Medulla oblongata (tissue), 1 donor: ENCODE results near the gene EFR3B.
A peak's percentile ranks its signal among the peaks of the same experiment; 100 is the strongest.
"Not testable (repeated sequence)": the region's sequence is repeated elsewhere in the genome, so short reads cannot be mapped to it uniquely, and the experiment has no call there.

Experiments
- DNase-seq: peaks from one replicate; pipeline ENCODE4 v3.0.0-alpha.2; 2015; ENCODE audit errors: extremely low spot score

The EFR3B gene

DNA sequence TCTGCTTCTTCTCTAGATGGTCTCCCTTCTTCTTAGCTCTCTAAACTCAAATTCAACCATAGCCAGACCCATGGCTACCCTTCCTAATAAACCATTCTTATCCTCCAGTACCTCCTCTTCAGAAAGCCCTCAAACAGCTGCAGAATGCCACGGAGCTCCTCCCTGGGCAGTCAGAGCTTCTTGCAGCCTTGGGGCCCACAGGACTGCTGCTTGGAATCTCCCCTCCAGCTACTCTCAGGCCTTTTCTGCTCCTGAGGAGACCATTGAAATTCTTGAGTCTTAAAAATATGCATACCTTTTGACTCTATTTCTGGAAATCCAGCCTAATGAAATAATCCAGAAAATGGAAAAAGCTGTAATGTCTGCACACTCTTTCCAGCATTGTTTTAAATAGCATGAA lies 30.7 kb downstream of the EFR3B start:
- DNase-seq = no peak

DNA sequence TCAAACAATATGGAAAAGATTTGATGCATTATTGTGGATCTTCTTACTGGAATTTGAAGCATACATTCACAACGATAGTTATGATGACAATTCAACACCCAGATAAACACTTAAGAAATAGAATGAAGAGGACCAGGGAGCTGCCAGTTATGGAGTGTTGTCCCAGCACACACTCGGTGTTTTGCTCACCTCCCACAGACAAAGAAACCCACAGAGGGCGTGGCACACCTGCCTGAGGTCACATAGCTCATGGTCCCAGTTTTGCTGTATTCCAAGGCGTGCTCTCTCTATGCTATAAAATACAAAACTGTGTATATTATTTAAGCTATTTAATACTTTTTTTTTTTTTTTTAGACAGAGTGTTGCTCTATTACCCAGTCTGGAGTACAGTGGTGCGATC lies 31.1 kb downstream of the EFR3B start:
- no peak for DNase-seq

DNA sequence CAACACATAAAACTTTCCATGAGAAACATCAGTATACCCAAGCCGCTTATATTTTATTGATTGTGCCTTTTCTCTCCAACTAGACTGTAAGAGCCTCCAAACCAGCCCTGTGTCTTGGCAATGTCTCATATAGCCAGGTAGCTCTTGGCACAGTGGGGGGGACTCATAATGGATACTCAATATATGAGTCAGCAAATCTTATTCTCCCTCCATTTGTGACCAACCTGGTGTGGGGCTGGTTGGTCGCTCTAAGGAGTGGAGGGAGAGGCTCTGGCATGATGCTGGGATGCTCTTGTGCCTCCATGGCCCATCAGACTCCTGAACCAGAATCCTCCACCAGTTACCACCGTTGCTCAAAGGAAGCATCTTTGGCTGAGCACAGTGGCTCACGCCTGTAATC lies 32.0 kb downstream of the EFR3B start:
- DNase-seq = no peak

DNA sequence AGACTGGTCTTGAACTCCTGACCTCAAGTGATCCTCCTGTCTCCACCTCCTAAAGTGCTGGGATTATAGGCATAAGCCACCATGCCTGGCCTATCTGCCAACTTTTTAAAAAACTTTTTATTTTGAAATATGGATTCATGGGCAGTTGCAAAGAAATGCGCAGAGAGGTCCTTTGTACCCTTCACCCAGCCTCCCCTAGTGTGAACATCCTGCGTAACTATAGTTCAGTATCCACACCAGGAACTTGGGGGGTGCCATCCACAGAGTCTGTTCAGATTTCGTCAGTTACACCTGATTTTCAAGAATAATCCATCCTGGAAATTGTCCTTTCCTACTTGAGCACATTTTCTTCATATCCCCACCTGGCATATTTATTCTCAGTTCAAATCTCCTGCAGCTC lies 33.0 kb downstream of the EFR3B start:
- no peak for DNase-seq

DNA sequence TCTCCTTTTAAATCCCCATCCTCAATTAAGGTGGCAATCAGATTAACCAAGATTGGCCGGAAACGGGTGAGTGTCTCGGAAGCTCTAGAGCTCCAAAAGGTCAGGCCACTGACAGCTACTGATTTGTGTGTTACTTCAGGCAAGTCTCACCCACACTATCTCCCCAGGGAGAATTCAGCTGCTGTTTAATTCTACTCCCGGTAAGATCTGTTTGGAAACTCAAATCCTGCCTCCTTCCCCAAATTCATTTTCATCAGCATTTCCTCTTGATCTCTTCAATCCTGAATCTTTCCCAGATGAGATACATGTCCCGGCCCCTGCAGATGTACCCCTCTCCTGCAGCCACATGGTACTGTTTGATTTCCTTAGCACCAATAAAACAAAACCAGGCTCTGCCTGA lies 34.9 kb downstream of the EFR3B start:
- no peak for DNase-seq

DNA sequence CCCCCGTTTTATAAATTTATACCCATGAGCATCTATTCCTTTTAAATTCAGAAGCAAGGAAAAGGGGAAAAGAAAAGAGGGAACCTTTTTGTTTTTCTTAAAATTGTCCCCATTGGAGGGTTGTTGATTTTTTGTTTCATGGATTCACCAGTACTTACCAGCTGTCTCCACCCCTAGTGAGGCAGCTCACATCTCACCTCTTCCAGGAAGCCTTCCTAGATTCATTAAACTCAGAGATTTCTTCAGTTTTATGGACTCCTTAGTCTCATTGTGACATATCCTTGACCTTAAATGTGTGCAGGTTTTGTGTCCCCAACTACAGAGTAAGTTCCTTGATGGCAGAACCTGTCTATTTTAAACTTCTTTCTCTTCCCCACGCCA lies 35.9 kb downstream of the EFR3B start:
- DNase-seq = no peak

DNA sequence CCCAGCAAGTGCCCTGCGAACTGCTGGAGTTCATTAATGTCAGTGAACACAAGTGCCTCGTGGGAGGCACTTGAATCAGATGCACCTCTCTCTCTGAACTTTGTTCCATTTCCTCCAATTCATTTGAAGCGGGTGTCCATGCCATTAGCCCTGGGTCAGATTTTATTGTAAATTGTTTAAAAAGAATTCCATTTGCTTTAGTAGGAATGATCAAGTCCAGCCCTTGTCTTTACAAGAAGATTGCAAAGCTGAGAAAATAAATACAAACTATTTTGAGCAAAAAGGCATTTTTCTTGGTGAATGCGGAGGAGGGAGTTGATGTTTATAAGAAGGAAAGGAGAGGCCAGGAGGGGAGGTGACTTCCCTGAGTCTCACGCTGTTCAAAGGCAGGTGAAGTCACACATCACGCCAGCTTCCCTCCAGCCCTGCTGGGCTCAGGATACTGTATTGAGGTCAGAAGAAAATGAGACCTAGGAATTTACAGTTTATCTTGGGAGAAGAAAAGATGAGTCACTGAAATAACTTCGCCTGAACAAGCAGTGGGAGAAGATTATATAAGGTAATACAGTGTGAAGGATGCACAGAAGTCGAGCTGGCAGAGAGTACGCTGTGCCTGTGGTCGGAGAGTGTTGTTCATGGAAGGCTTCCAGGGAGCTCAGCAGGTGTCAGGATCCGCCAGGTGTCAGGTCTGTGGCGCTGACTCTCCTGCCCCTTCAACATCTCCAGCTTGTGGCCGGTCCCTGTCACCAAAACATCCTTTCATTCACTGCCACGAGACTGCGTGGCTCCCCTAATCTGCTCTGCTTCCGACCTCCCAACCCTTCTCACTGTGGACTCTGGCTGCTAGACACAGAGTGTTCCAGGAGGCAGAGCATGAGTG lies 36.5 kb downstream of the EFR3B start:
- DNase-seq = no peak

DNA sequence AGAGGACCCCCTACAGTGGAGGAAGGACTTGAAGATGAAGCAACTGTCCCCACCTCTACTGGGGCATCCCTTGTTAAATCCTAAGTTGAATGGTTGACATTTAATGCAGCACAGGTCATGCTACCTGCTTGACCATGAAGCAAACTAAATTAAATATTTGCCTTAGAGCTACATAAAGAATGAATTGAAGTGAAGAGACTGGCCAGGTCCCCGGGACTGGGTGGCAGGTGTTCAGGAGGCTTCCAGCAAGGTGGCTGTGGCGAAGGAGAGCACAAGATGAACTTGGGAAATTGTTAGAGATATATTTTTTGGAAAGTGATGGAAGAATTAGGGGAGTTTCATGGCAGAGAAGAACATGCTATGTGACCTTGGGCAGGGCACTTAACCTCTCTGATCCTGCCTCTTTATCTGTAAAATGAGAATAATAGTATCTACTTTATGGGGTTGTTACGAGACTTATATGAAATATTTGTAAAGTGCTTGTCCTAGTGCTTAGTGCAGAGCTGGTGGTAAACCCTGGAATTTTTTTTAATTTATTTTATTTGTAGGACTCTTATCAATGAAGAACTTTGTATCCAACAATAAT lies 37.3 kb downstream of the EFR3B start:
- no peak for DNase-seq

DNA sequence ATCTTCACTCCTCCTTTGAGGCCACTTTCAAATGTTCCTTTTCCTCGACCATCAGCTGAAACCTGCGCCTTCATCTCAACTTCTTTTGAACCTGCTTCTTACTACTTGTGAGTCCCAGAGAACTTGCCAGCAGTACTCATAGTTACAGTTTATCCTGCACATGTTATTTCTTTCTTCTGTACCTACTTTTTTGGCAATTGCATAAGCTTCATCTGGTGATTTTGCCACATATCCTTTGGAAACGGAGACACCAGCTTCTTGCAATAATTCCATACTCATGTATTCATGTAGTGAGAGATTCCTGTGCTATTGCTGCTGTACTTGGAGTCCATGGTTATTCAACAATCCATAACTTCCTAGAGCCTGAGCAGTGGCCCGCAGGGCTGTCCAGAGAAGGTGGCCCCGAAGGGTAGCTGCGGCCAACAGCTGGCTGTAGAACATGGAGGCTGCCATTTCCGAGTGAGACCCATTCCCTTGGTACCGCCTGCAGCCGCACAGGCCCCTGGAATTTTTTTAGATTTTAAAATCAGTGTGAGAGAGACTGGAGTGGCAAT lies 39.4 kb downstream of the EFR3B start:
- DNase-seq = no peak

DNA sequence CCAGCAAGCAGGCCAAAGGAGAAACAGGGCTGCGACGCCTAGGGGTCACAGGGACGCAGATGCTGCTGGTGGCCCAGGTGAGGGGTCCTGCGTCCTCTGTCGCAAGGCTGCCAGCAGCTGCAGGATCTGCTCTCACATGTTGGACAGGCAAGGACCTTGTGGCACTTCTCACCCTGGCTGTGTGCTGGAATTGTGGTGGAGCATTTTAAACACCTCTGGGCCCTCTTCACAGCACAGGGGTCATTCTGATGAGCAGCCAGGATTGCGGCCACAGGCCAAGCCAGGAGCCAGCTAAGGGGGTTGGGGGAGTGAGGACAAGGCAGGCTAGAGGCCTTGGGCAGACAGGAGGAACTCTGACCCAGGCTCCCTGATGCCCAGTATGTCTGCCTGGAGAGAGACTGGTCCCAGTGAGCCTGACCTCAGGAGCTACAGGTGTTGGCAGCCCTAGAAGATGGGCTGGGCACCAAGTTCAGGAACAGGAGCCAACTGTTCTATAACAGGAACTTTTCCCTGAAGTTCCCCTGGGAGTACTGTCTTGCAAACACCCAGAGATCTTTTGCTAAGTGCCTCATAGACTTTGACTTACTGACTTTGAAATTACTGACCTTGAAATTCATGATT lies 40.2 kb downstream of the EFR3B start:
- DNase-seq = no peak

DNA sequence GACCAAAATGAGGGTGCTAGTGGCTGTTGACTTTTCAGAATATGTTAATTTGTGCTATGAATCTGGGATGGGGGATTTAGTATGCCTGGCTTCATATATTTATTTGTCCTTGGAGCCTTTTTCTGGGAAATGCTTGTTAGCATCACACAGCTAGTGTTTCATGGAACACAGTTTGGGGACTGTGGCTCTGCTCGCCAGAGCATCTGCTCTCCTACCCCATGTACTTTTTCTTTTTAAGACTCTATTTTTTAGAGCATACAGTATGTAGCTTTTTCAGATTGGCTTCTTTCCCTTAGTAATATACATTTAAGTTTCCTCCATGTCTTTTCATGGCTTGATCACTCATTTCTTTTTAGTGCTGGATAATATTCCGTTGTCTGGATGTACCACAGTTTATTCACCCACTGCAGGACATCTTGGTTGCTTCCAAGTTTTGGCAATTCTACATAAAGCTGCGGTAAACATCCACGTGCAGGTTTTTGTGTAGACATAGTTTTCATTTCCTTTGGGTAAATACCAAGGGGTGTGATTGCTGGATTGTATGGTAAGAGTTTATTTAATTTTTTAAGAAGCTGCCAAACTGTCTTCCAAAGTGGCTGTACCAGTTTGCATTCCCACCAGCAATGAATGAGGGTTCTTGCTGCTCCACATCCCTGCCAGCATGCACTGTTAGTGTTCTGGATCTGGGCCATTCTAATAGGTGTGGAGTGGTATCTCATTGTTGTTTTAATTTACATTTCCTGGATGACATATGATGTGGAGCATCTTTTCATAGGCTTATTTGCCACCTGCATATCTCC lies 44.1 kb downstream of the EFR3B start:
- DNase-seq = no peak

DNA sequence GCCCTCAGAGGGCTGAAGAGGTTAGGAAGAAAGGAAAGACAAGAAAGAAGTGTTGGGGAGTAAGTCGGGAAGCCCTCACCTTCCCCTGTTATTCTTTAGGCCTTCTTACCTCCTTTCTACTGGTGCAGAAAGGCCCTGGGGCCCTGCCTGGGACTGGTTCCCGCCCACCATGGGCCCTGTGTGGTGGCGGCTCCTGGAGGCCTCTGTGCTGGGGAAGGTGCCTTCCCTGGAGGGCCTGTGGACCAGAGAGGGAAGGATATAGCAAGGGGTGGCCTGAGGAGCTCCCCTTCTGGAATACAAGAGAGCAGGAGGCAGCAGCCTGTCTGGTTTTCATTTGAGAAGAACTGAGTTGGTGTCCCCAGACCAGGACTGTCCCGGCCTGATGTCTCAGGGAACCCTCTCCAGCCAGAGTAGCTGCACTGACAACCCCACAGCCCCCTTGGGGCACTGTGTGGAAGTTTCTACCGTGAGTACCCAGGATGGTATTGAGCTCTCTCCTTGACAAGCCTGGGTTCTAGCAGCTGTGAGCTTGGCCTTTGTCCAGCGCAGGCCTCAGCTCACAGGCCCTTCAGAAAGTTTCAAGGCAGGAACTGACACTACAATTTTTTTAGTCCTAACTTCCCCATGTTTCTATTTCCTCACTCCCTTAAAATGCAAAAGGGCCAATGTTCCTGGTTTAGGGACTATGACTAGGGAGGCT lies 47.1 kb downstream of the EFR3B start:
- DNase-seq = no peak

DNA sequence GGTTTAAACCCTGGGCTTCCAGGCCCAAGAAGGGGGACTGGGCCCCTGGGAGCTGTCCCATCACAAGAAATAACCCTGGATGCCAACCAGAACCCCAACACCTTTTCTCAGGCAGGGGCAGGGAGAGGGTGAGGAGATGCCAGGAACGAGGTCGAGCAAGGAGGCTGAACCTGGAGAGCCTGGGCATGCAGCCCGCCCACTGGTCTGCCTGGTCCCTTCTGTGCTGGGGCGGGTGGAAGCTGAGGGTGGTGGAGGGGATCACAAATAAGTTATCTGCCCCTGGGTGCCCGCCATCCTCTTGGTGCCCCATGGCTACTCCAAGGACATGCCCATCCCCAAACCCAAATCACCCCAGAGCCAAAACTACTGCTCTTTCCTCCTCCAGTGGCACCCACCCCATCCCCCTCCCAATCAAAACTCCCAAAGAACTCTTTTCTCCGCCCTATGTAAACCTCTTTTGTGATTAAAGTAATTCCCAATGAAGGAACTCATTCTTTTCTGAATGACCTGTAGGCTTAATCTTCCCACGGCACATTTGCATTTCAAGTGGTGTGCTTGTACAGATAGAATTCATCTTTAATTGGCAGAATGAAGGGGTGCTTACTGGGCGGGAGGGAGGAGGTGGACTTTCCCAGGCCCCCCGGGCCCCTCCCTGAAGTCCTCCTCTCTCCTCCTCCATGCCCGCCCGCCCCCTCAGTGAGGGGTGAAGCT lies 47.9 kb downstream of the EFR3B start:
- no peak for DNase-seq

DNA sequence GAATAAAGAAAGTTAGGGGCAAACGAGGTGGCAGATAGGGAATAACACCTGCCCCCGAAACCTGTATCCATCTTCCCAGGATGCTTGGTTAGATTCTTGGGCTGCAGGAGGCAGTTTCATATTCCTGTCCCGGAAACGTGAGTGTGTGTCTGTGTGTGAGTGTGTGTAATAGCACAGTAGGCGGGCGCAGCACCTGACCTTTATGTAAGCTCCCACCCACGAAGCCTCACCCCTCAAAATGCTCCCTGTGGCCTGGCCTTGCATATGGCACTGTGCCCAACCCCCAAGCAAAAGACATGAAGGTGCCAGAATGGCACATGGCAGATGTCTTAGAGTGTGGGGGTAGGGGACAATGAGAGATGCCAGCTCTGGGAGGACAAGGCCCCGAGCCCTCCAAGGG lies 48.9 kb downstream of the EFR3B start:
- DNase-seq = no peak

DNA sequence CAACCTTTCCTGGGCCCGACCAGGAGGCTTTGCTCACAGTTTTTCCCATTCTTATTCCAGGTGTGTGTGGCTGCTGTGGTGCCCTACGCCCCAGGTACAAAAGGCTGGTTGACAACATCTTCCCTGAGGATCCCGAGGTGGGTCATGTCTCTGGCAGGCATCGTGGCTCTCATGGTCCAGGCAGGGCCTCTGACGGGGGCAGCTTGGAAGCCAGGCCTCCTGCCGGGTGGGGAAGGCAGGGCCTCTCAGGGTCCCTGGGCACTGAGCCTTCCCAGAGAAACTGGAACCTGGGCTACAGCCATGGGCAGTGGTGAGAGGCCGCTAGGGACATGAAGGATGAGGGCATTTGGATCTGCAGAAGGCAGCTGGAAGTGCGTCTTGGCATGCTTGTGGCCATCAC lies 49.4 kb downstream of the EFR3B start:
- DNase-seq = no peak

DNA sequence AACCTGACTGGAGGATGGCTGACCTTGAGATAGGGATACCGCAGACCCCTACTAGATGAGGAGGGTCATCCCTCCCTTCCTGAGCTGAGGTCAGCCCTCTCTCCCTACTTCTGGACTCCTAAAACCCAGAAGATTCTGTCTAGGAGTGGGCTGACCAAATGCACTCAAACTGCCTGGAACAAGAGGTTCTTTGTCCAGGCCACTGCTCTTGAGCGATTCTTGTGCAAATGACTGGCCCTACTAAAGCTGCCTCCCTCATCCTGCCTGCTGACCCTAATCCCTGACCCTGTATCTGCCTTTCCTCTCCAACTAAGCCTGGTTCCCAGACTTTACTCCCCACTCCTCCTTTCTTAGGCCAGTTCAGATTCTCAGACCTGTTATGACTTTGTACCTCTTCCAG lies 56.2 kb downstream of the EFR3B start:
- DNase-seq = peak; percentile 77

DNA sequence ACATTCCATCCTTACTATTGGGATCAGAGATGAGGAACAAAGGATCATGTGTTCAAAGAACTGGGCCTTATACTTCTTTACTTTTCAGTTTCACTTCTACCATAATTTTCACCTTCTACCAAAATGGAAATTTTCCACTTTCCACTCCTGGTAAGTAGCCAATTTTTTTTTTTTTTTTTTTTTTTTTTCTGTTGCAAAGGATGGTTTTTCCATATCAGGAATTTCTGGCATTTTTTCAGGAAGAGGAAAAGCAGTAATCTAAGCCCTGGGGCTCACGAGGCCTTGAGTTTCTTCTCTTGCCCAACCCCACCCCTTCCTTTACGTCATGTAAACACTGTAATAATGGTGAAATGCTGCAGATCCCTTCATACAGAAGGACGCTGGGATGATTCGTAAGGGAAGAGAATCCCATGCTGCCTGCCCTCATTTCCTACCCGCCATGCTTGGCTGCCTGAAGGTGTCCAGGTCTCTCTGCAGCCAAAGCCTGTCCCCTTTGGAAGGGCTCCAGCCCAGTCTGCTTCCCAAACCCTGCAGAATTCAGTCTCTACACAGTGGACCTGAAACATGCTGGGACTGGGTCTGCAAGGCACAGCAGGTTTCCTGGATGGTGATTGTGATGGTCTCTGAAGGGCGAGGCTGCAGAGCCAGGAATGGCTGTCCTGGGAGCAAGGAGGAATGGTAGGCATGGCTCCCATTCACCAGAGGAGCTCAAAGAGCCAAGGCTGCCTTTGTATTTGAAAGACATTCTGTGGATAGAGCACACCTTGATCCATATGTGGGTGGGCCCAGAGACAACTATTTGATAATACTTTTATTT lies 57.0 kb downstream of the EFR3B start:
- DNase-seq = no peak

DNA sequence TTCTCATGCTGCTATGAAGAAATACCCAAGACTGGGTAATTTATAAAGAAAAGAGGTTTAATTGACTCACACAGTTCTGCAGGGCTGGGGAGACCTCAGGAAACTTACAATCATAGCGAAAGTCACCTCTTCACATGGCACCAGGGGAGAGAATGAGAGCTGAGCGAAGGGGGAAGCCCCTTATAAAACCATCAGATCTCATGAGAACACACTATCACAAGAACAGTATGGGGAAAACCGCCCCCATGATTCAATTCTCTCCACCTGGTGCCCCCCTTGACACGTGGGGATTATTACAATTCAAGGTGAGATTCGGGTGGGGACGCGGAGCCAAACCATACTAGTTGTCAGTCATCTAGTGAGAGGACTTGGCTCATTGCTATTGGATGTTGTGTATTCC lies 60.5 kb downstream of the EFR3B start:
- DNase-seq = not testable (repeated sequence)

DNA sequence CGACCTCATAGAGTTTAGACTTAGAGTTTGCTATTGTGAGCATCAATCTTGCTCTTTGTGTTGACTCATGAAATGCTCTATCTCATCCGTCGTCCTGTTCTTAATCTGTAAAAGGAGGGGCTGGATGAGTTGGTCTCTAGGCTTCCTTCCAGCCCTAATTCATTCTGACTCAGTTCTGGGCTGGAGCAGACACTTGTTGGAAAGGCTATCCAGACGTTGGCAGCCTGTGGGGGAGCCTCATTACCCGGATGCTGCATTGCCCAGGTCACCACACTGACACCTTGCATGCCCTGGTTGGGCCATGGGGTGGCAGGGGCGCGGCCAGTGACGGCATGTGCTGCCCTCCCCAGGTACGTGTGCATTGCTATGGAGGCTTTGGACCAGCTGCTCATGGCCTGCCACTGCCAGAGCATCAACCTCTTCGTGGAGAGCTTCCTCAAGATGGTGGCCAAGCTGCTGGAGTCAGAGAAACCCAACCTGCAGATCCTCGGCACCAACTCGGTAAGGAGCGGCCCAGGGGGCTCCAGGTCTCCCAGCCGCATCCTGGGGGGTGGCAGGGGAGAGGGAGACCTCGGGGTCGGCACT lies 61.5 kb downstream of the EFR3B start:
- peak; percentile 53 for DNase-seq

DNA sequence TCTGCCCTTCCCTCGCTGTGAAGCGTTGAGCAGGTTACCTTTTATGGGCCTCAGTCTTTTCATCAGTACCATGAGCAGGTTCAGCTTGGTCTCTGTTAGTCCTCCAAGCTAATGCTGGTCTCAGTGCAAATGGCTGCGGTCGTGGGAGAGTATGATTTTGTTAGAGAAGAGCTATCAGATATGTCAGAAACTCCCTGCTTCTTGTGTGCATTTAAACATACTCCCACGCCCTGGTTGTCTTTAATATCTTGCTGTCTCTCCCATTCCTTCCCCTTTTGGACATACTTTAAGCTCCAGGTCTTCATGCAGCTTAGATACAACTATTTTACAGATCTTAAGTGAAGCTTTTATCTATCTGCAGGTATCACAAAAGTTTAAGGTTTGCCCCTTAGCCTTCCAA lies 62.9 kb downstream of the EFR3B start:
- no peak for DNase-seq
